ENCODE results near the gene COLEC11.

COLEC11 gene

GRCh38 chr2:3585261-3586109 lies 9.4 kb upstream of the COLEC11 start:
- peak; percentile 90 for DNase-seq (ENCODE audit: low spot score)

GRCh38 chr2:3586220-3586619 lies 8.7 kb upstream of the COLEC11 start:
- no peak for DNase-seq (ENCODE audit: low spot score)

GRCh38 chr2:3587021-3587420 lies 7.9 kb upstream of the COLEC11 start:
- DNase-seq (ENCODE audit: low spot score): no peak

GRCh38 chr2:3587432-3587831 lies 7.5 kb upstream of the COLEC11 start:
- peak; percentile 52 for DNase-seq (ENCODE audit: low spot score)

- no peak for DNase-seq (ENCODE audit: low spot score)
Observed at GRCh38 chr2:3588084-3588483, 6.8 kb upstream of the COLEC11 start.

GRCh38 chr2:3589086-3589485 lies 5.8 kb upstream of the COLEC11 start:
- no peak for DNase-seq (ENCODE audit: low spot score)

GRCh38 chr2:3595404-3595803 lies 492 bp downstream of the COLEC11 start:
- DNase-seq (ENCODE audit: low spot score): no peak

GRCh38 chr2:3595985-3596384 lies 1.1 kb downstream of the COLEC11 start:
- no peak for DNase-seq (ENCODE audit: low spot score)

- DNase-seq (ENCODE audit: low spot score): no peak
Observed at GRCh38 chr2:3596901-3597417, 2.0 kb downstream of the COLEC11 start.

- no peak for DNase-seq (ENCODE audit: low spot score)
Observed at GRCh38 chr2:3597567-3597966, 2.7 kb downstream of the COLEC11 start.

- DNase-seq (ENCODE audit: low spot score): no peak
Observed at GRCh38 chr2:3598197-3598910, 3.4 kb downstream of the COLEC11 start.

- no peak for DNase-seq (ENCODE audit: low spot score)
Observed at GRCh38 chr2:3598912-3599854, 4.3 kb downstream of the COLEC11 start.

- no peak for DNase-seq (ENCODE audit: low spot score)
Observed at GRCh38 chr2:3600256-3600855, 5.4 kb downstream of the COLEC11 start.

GRCh38 chr2:3601561-3602271 lies 6.8 kb downstream of the COLEC11 start:
- no peak for DNase-seq (ENCODE audit: low spot score)

- DNase-seq (ENCODE audit: low spot score): no peak
Observed at GRCh38 chr2:3602553-3603339, 7.8 kb downstream of the COLEC11 start.

GRCh38 chr2:3603536-3604206 lies 8.8 kb downstream of the COLEC11 start:
- DNase-seq (ENCODE audit: low spot score): no peak

GRCh38 chr2:3604207-3604877 lies 9.4 kb downstream of the COLEC11 start:
- no peak for DNase-seq (ENCODE audit: low spot score)

GRCh38 chr2:3604991-3605961 lies 10.4 kb downstream of the COLEC11 start:
- no peak for DNase-seq (ENCODE audit: low spot score)
